GM12873 (cell line): ENCODE data around the gene PNMA8C.

ENCODE experiments used
- TF ChIP-seq, protein P1 (sequence below): IDR thresholded peaks from 2 replicates; pipeline ENCODE4 v1.5.1; 2012; ENCODE audit warnings: low read depth, mild to moderate bottlenecking, moderate library complexity, low read length, control low read depth; ENCODE audit not compliant: insufficient read depth; ENCODE audit errors: missing control alignments

PNMA8C gene

DNA sequence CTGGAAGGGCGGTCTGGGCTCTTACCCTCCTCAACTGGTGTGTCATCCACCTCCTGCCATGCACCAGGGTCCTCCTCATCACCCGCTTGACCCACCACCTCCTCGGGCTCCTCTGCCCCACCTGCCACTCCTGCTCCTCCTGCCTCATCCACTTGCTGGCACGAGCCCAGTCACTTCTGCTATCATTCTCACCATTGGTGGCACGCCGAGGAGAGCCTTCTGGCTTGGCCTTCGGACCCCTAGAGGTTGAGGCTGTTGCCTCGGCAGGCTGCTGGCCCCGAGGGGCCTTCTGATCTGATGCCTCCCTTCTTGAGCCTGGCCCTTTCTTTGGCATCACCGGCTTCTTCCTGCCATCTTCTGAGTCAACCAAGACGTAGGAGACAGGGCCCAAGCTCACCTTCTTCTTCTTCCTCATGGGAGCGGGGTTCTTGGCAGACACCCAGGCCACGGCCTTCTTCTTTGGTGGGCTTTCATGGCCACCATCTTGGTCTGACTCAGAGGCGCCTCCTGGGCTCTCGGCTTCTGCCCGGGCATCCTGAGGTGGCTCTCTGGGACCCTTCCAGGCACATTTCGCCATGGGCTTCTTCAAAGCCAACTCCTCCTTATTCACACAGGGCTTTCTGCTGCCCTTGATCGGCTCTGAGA lies 40.9 kb upstream of the PNMA8C start:
- TF ChIP-seq, protein P1, sequence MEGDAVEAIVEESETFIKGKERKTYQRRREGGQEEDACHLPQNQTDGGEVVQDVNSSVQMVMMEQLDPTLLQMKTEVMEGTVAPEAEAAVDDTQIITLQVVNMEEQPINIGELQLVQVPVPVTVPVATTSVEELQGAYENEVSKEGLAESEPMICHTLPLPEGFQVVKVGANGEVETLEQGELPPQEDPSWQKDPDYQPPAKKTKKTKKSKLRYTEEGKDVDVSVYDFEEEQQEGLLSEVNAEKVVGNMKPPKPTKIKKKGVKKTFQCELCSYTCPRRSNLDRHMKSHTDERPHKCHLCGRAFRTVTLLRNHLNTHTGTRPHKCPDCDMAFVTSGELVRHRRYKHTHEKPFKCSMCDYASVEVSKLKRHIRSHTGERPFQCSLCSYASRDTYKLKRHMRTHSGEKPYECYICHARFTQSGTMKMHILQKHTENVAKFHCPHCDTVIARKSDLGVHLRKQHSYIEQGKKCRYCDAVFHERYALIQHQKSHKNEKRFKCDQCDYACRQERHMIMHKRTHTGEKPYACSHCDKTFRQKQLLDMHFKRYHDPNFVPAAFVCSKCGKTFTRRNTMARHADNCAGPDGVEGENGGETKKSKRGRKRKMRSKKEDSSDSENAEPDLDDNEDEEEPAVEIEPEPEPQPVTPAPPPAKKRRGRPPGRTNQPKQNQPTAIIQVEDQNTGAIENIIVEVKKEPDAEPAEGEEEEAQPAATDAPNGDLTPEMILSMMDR: no peak

DNA sequence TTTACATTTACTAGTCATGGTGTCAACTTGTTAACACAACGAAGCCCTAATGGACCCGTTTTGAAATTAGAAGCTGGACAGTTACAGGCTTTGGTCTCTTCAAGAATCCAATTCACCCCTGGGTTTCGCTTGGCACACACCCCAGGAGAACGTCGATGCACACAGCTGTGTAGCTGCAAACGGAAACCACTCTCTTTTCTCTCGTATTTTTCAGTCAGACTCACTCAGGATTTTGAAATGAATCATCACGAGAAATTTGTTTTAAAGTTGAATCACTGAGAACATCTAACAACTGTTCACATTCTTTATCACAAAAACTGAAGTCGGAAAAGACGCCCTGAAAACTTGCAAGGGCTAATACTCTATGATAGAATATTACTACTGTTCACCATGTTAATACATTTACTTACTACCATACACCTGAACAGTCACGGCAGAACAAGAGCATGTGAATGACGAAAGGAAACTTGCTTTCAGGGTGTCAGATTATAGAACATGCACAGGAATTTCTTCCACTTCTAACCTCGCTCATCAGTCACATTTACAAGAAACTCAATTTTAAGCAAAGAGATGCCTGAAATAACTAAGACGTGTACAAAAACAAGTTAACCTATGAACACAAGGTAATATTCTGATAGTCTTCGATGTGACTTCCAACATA lies 37.9 kb upstream of the PNMA8C start:
- TF ChIP-seq, protein P1: no peak

DNA sequence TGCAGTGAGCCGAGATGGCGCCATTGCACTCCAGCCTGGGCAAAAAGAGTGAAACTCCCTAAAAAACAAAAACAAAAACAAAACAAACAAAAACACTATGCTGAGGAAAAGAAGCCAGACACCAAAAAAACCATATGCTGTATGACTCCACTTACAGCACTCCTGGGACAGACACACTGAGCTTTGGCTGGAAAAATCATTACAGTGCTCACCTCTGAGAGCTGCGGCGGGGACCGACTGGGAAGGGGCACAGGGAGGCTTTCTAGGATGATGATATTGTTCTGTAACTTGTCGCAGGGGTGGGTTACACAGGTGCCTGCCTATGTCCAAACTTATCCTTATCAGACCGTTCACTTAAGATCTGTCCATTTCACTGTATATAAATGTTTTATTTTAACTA lies 34.8 kb upstream of the PNMA8C start:
- TF ChIP-seq, protein P1: no peak

DNA sequence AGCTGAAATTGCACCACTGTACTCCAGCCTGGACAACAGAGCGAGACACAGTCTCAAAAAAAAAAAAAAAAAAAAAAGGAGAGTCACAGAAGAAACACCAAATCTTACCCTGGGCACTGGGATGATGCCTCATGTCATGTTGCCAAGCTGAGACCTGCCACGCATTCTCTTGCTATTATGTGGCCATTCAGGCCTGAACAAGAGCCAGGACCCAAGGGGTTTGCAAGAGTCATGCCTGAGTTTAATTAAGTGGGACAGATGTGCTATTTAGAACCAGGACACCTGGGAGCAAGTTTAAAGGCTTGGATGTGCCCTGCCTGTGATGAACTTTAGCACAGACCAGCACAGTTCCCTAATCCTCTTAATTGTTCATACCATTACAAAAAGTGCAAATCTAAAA lies 32.8 kb upstream of the PNMA8C start:
- TF ChIP-seq, protein P1: no peak

DNA sequence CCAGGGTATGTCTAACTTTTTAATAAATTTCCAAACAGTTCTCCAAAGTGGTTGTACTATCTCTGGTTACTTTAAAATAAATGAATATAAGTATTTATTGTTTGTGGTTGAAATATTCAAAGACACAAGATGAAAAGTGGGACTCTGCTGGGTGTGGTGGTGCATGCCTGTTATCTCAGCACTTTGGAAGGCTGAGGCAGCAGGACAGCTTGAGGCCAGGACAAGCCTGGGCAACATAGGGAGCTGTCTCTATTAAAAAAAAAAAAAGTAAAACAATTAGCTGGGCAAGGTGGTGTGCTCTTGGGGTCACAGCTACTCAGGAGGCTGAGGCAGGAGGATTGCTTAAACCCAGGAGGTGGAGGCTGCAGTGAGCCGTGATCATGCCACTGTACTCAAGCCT lies 32.2 kb upstream of the PNMA8C start:
- TF ChIP-seq, protein P1: no peak

DNA sequence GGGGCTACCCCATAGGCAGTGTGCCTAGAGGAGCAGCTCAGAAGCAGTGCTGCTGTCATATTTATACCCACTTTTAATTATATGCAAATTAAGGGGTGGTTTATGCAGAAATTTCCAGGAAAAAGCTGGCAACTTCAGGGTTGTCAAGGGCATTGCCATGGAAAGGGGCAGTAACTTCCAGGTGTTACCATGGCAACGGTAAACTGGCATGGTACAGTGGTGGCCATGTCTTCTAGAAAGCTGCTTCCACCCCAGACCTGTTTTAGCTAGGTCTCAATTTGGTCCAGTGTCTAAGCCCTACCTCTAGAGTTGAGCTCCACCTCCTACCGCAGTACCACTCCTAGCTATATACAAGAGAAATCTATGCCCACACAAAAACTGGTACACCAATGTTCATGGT lies 31.3 kb upstream of the PNMA8C start:
- TF ChIP-seq, protein P1: no peak

DNA sequence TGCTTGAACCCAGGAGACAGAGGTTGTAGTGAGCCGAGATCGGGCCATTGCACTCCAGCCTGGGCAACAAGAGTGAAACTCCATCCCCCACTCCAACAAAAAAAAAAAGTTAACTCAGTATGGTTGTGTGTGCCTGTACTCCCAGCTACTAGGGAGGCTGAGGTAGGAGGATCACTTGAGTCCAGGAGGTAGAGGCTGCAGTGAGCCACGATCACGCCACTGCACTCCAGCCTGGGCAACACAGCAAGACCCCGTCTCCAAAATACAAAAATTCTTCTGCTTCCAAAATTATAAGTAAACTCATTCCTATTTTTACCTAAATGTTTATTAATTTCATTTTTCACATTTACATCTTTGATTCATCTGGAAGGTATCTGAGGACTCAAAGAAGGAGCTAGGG lies 28.2 kb upstream of the PNMA8C start:
- TF ChIP-seq, protein P1: no peak
